H1 (cell line): Measurements from ENCODE around the gene GAMT. TPM values are rescaled to one million over a fixed set of nuclear protein-coding genes. Genes with fewer than 3 reads are reported as not detected.

Source experiments
- CTCF ChIA-PET: fragments of 300-600 bp; sonication (Branson Sonifier 250); formaldehyde crosslinking; loops from one replicate; lab custom pipeline; 2021; ENCODE audit not compliant: partially characterized antibody; lab: Charles Lee
- POLR2A ChIA-PET: fragments of 300-600 bp; sonication (Branson Sonifier 250); formaldehyde crosslinking; loops from one replicate; lab custom pipeline; 2021; ENCODE audit warnings: inconsistent platforms; ENCODE audit not compliant: partially characterized antibody; lab: Charles Lee
- DNase-seq, 2 experiments: peaks; one replicate each; pipeline versions ENCODE4 v3.0.0 to v3.0.0-alpha.2; 2010 to 2022; ENCODE audit warnings: low spot score in 2 of 2, low read depth in 1 of 2, mixed read lengths in 1 of 2
- FAIRE-seq: peaks from 2 replicates; lab custom pipeline; 2011; peaks lifted over from hg19 to GRCh38; lab: Jason Lieb, UNC
- H2AFZ ChIP-seq: 2 replicates; pipeline ENCODE4 v1.8.1; 2012; ENCODE audit warnings: low read length, inconsistent platforms
- H2AK5ac ChIP-seq: 2 replicates; pipeline ENCODE4 v1.6.1; 2013; ENCODE audit warnings: low read depth, low read length
- H2BK120ac ChIP-seq: replicated peaks from 2 replicates; pipeline ENCODE3; 2013; ENCODE audit warnings: low read depth, low read length, inconsistent platforms
- H2BK12ac ChIP-seq: 2 replicates; pipeline ENCODE4 v1.6.1; 2013; ENCODE audit warnings: low read depth, low read length
- H2BK15ac ChIP-seq: 2 replicates; pipeline ENCODE4 v1.6.1; 2013; ENCODE audit warnings: low read length
- H2BK20ac ChIP-seq: 2 replicates; pipeline ENCODE4 v1.6.1; 2013; ENCODE audit warnings: low read length
- H2BK5ac ChIP-seq: 2 replicates; pipeline ENCODE4 v1.6.1; 2013; ENCODE audit warnings: low read depth, low read length
- H3K14ac ChIP-seq: 2 replicates; pipeline ENCODE4 v1.6.1; 2013; ENCODE audit warnings: inconsistent platforms; ENCODE audit not compliant: insufficient read length
- H3K18ac ChIP-seq: 2 replicates; pipeline ENCODE4 v1.6.1; 2013; ENCODE audit warnings: low read length; ENCODE audit errors: extremely low read depth
- H3K23ac ChIP-seq: 2 replicates; pipeline ENCODE4 v1.6.1; 2013; ENCODE audit warnings: inconsistent platforms; ENCODE audit not compliant: insufficient read length
- H3K23me2 ChIP-seq: 2 replicates; pipeline ENCODE4 v1.6.1; 2013; ENCODE audit warnings: low read depth, low read length
- H3K27ac ChIP-seq: 2 replicates; pipeline ENCODE4 v1.6.1; 2011; ENCODE audit warnings: low read depth, low read length, inconsistent platforms
- H3K27me3 ChIP-seq, 4 experiments: replicated peaks in 1 of 4; 1 replicate in 1 of 4; 2 replicates in 3 of 4; pipeline versions ENCODE4 v1.6.1 to v1.8.1; 2011 to 2013; ENCODE audit warnings: low read length in 3 of 4, mild to moderate bottlenecking in 3 of 4, inconsistent platforms in 2 of 4, mixed read lengths in 2 of 4, moderate library complexity in 1 of 4; ENCODE audit not compliant: control insufficient read depth in 3 of 4, insufficient read depth in 3 of 4; ENCODE audit errors: extremely low read depth in 1 of 4
- H3K36me3 ChIP-seq, 4 experiments: 2 replicates each; pipeline versions ENCODE4 v1.6.1 to v1.8.1; 2011 to 2013; ENCODE audit warnings: mild to moderate bottlenecking in 4 of 4, low read length in 3 of 4, moderate library complexity in 2 of 4, control low read depth in 1 of 4, inconsistent platforms in 1 of 4; ENCODE audit not compliant: insufficient read depth in 4 of 4, control insufficient read depth in 2 of 4
- H3K4ac ChIP-seq: replicated peaks from 2 replicates; pipeline ENCODE3; 2013; ENCODE audit warnings: low read length, low read depth, mixed read lengths, inconsistent platforms; ENCODE audit not compliant: insufficient read length
- H3K4me1 ChIP-seq, 4 experiments: replicated peaks in 1 of 4; 1 replicate in 1 of 4; 2 replicates in 3 of 4; pipeline versions ENCODE4 v1.6.1 to v1.8.1; 2011 to 2013; ENCODE audit warnings: low read length in 3 of 4, inconsistent platforms in 2 of 4, mixed read lengths in 1 of 4; ENCODE audit not compliant: insufficient read depth in 4 of 4, control insufficient read depth in 3 of 4
- H3K4me2 ChIP-seq, 2 experiments: 2 replicates each; pipeline versions ENCODE4 v1.6.1 to v1.8.1; 2011 to 2013; ENCODE audit warnings: low read depth in 2 of 2, low read length in 2 of 2, control low read depth in 1 of 2, inconsistent platforms in 1 of 2, mild to moderate bottlenecking in 1 of 2; ENCODE audit not compliant: insufficient read depth in 1 of 2
- H3K4me3 ChIP-seq, 4 experiments: fragments of 200-600, 300-600 bp in 1 of 4; sonication (generic), shearing (Covaris generic), sonication (Bioruptor Twin) in 1 of 4; 2 replicates each; pipeline versions ENCODE4 v1.5.1 to v1.8.1; 2011 to 2016; ENCODE audit warnings: low read length in 4 of 4, low read depth in 3 of 4, control low read depth in 2 of 4, inconsistent platforms in 2 of 4, mild to moderate bottlenecking in 2 of 4, mixed read lengths in 1 of 4, moderate library complexity in 1 of 4; ENCODE audit not compliant: insufficient read depth in 2 of 4; ENCODE audit errors: extremely low read depth in 1 of 4
- H3K56ac ChIP-seq: replicated peaks from 2 replicates; pipeline ENCODE3; 2013; ENCODE audit warnings: low read depth, mild to moderate bottlenecking, mixed read lengths, low read length, inconsistent platforms; ENCODE audit not compliant: insufficient read length
- H3K79me1 ChIP-seq: 2 replicates; pipeline ENCODE4 v1.6.1; 2013; ENCODE audit warnings: low read depth, low read length, control low read depth
- H3K79me2 ChIP-seq, 2 experiments: 2 replicates each; pipeline versions ENCODE4 v1.6.1 to v1.8.1; 2012 to 2013; ENCODE audit warnings: low read length in 2 of 2, mild to moderate bottlenecking in 2 of 2, inconsistent platforms in 1 of 2; ENCODE audit not compliant: insufficient read depth in 2 of 2, control insufficient read depth in 1 of 2
- H3K9ac ChIP-seq, 4 experiments: replicated peaks in 1 of 4; 1 replicate in 1 of 4; 2 replicates in 3 of 4; pipeline versions ENCODE4 v1.6.1 to v1.8.1; 2011 to 2013; ENCODE audit warnings: low read depth in 3 of 4, low read length in 3 of 4, control low read depth in 2 of 4, mild to moderate bottlenecking in 2 of 4, moderate library complexity in 2 of 4, inconsistent platforms in 1 of 4; ENCODE audit errors: extremely low read depth in 1 of 4
- H3K9me3 ChIP-seq, 2 experiments: 2 replicates each; pipeline versions ENCODE4 v1.6.1 to v1.8.1; 2012 to 2013; ENCODE audit warnings: mild to moderate bottlenecking in 2 of 2, moderate library complexity in 2 of 2, control low read depth in 1 of 2, inconsistent platforms in 1 of 2, low read depth in 1 of 2, low read length in 1 of 2, mixed read lengths in 1 of 2; ENCODE audit not compliant: insufficient read depth in 2 of 2
- H4K20me1 ChIP-seq, 2 experiments: replicated peaks in 1 of 2; 2 replicates each; pipeline versions ENCODE3 to v1.8.1; 2011 to 2013; ENCODE audit warnings: inconsistent platforms in 2 of 2, low read length in 2 of 2, mild to moderate bottlenecking in 1 of 2; ENCODE audit not compliant: insufficient read depth in 2 of 2, control insufficient read depth in 1 of 2
- H4K5ac ChIP-seq: 2 replicates; pipeline ENCODE4 v1.6.1; 2013; ENCODE audit warnings: low read length, low read depth, mixed read lengths, inconsistent platforms; ENCODE audit not compliant: insufficient read length
- H4K8ac ChIP-seq: 2 replicates; pipeline ENCODE4 v1.8.0; 2013; ENCODE audit warnings: mild to moderate bottlenecking, moderate library complexity, low read length, inconsistent platforms; ENCODE audit not compliant: insufficient read depth; ENCODE audit errors: extremely low read depth
- H4K91ac ChIP-seq: replicated peaks from 2 replicates; pipeline ENCODE3; 2013; ENCODE audit warnings: low read length, mixed read lengths, inconsistent platforms; ENCODE audit not compliant: insufficient read length
- ASH2L ChIP-seq: fragments of 200-600, 300-600 bp; sonication (generic); IDR thresholded peaks from one replicate; pipeline ENCODE4 v1.7.1; 2017; ENCODE audit warnings: low read length
- BCL11A ChIP-seq, 2 experiments: IDR thresholded peaks; one replicate each; pipeline ENCODE4 v1.6.1; 2011; ENCODE audit warnings: low read depth in 2 of 2, low read length in 2 of 2, mild to moderate bottlenecking in 2 of 2
- BRCA1 ChIP-seq: IDR thresholded peaks from 2 replicates; pipeline ENCODE4 v1.6.1; 2012; ENCODE audit warnings: low read depth, low read length, improper control_type of control experiment
- CBX8 ChIP-seq: fragments of 300-800, 300-1000 bp; sonication (generic); IDR thresholded peaks from 2 replicates; pipeline ENCODE4 v1.7.1; 2016; ENCODE audit warnings: low read depth, low read length, borderline replicate concordance
- CHD2 ChIP-seq: IDR thresholded peaks from 2 replicates; pipeline ENCODE4 v1.6.1; 2012; ENCODE audit warnings: low read length, improper control_type of control experiment
- CREB1 ChIP-seq: IDR thresholded peaks from 2 replicates; pipeline ENCODE4 v1.6.1; 2012; ENCODE audit warnings: inconsistent platforms
- GABPA ChIP-seq: IDR thresholded peaks from 2 replicates; pipeline ENCODE4 v1.6.1; 2011; ENCODE audit warnings: mild to moderate bottlenecking, low read length, moderate library complexity, borderline replicate concordance; ENCODE audit not compliant: insufficient read depth
- GTF2F1 ChIP-seq: IDR thresholded peaks from 2 replicates; pipeline ENCODE4 v1.6.1; 2012; ENCODE audit warnings: low read depth, low read length, improper control_type of control experiment, borderline replicate concordance
- HDAC2 ChIP-seq, 2 experiments: fragments of 300-600 bp in 1 of 2; sonication (generic) in 1 of 2; IDR thresholded peaks; 2 replicates each; pipeline ENCODE4 v1.6.1; 2011 to 2012; ENCODE audit warnings: low read depth in 2 of 2, low read length in 2 of 2, mild to moderate bottlenecking in 2 of 2, moderate library complexity in 2 of 2, borderline replicate concordance in 1 of 2, inconsistent platforms in 1 of 2
- HDAC6 ChIP-seq: IDR thresholded peaks from one replicate; pipeline ENCODE4 v1.7.1; 2012; ENCODE audit warnings: low read depth, mild to moderate bottlenecking, inconsistent platforms, low read length, moderate library complexity
- JUN ChIP-seq: IDR thresholded peaks from 2 replicates; pipeline ENCODE4 v1.6.1; 2011; ENCODE audit warnings: low read depth, mild to moderate bottlenecking, improper control_type of control experiment, low read length
- KDM1A ChIP-seq: fragments of 200-600, 300-600 bp; sonication (generic); IDR thresholded peaks from 2 replicates; pipeline ENCODE4 v1.7.1; 2016; ENCODE audit warnings: mild to moderate bottlenecking, low read length, borderline replicate concordance
- POLR2A ChIP-seq, 2 experiments: IDR thresholded peaks; 1 replicate in 1 of 2; 2 replicates in 1 of 2; pipeline ENCODE4 v1.6.1; 2011; ENCODE audit warnings: low read depth in 2 of 2, low read length in 2 of 2, mild to moderate bottlenecking in 2 of 2; ENCODE audit errors: control extremely low read depth in 1 of 2
- SP4 ChIP-seq: IDR thresholded peaks from 2 replicates; pipeline ENCODE4 v1.6.1; 2012; ENCODE audit warnings: low read length, inconsistent platforms
- SRF ChIP-seq: IDR thresholded peaks from 2 replicates; pipeline ENCODE4 v1.6.1; 2011; ENCODE audit warnings: mild to moderate bottlenecking, low read depth, low read length, moderate library complexity
- TBP ChIP-seq: IDR thresholded peaks from 2 replicates; pipeline ENCODE4 v1.6.1; 2011; ENCODE audit warnings: low read depth, low read length, improper control_type of control experiment
- TEAD4 ChIP-seq: IDR thresholded peaks from 2 replicates; pipeline ENCODE4 v1.6.1; 2012; ENCODE audit warnings: low read depth, low read length, inconsistent platforms, mixed read lengths
- WGBS, 2 experiments: shearing (Covaris generic) in 1 of 2; methylation state at CpG; one replicate each; pipeline versions ENCODE4 v1.1.6 to v1.1.7; 2013 to 2015; ENCODE audit warnings: low lambda C conversion rate in 2 of 2, mixed read lengths in 2 of 2, inconsistent platforms in 1 of 2, low coverage in 1 of 2, missing lambda C conversion rate in 1 of 2; ENCODE audit not compliant: insufficient replicate concordance in 2 of 2, insufficient coverage in 1 of 2, insufficient read length in 1 of 2; ENCODE audit errors: extremely low coverage in 1 of 2, missing lambda C conversion rate in 1 of 2; 5-methylcytosine and 5-hydroxymethylcytosine counted together
- polyA plus RNA-seq, 7 experiments: library from polyadenylated mRNA; depleted of rRNA in 3 of 7; stranded (reverse) in 5 of 7; unstranded in 2 of 7; fragments of >200 nt in 5 of 7; fragments of 200-250 nt in 2 of 7; gene quantifications; 1 replicate in 5 of 7; 2 replicates in 1 of 7; 4 replicates in 1 of 7; pipeline versions ENCODE4 v1.2.1 to v1.2.3, GENCODE V29; 2011 to 2013; ENCODE audit warnings: missing spikeins in 2 of 7, mixed read lengths in 2 of 7
- total RNA-seq: library from RNA; stranded (reverse); fragmentation: NEBNext Ultra II Directional; extraction: Animal tissue kit (Norgen Biotek cat#: 25700); gene quantifications from 2 replicates; pipeline ENCODE4 v1.2.1, GENCODE V29; 2021

GAMT gene
- total and polyA plus RNA-seq, 2 of the 8 experiments (the other 6 are each of a cell fraction or from before 2014, with no cell fraction given): 17.2 to 35.6 TPM

DNA sequence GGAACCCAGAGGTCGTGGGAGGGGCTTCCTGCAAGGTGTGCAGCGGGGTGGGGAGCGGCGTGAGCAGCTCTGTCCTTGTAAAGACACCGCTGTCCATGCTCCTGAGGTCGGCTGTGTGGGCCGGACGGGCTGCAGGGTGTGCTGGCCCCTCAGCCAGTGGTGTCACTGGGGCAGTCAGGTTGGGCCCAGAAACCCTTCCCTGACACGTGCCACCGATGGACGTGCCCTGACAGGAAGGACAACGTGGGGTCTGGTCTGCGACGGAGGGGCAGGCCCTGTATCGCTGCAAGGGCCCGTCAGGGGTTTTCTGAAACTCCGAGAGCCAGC is 32.7 kb upstream of the GAMT start:
- Histone ChIP-seq H3K4me2 (no peak overlapping the region), H2BK120ac (no peak overlapping the region), H3K23ac (no peak overlapping the region), H3K9me3 (no peaks in the 10 kb centered on the region), H3K18ac (no peak overlapping the region), H2AK5ac (no peak overlapping the region), H3K79me2 (peaks cover under 1 to 7% of the 10 kb centered on the region in 2 experiments; a peak in 3 of 4 replicates), H4K8ac (no peak overlapping the region), H3K9ac (no peak overlapping the region; a peak in 1 of 7 replicates), H2BK5ac (no peak overlapping the region), H4K20me1 (peaks cover 13 to 23% of the 10 kb centered on the region in 2 experiments), H2AFZ (no peak overlapping the region), H3K4me1 (no peaks in the 10 kb centered on the region), H3K4me3 (no peak overlapping the region), H2BK12ac (no peak overlapping the region), H4K91ac (no peak overlapping the region), H3K79me1 (0 out of 2 replicates have a peak, but pooled peaks cover 2% of the 10 kb centered on the region), H3K27ac (no peak overlapping the region; the same call in 1 of the 2 replicates), H3K36me3 (peaks cover 23 to 49% (median 41%) of the 10 kb centered on the region in 4 experiments; a peak in 7 of 8 replicates), H3K56ac (no peak overlapping the region), H3K23me2 (no peaks in the 10 kb centered on the region), H3K14ac (no peak overlapping the region), H3K4ac (no peak overlapping the region), H2BK15ac (no peak overlapping the region), H3K27me3 (no peaks in the 10 kb centered on the region), H2BK20ac (no peak overlapping the region), H4K5ac (no peak overlapping the region)
- TF ChIP-seq HDAC2 (IDR thresholded peaks at IDR 0.05; ENCODE audit: borderline replicate concordance in 1 of 2, low read depth in 2 of 2, low read length in 2 of 2) (no peak), SRF (no peak), KDM1A (no peak), CHD2 (no peak), TBP (no peak), POLR2A (IDR thresholded peaks at IDR 0.05; ENCODE audit: control extremely low read depth in 1 of 2, low read depth in 2 of 2, low read length in 2 of 2) (no peak), HDAC6 (no peak), BCL11A (IDR thresholded peaks at IDR 0.05; ENCODE audit: low read depth in 2 of 2, low read length in 2 of 2) (no peak), JUN (no peak), BRCA1 (no peak), SP4 (no peak), ASH2L (no peak), CBX8 (no peak), GTF2F1 (no peak), TEAD4 (no peak), CREB1 (no peak), GABPA (no peak)
- 92% methylated on average over 17 of the region's 17 CpGs; no CpG with 5 or more reads in 1 of the 2 experiments for WGBS, 2 experiments
- FAIRE-seq (no peak), DNase-seq (no peak)
- ChIA-PET CTCF (no interaction called here), POLR2A (interaction anchor here (2.7 kb wide), 1 partner anchor 12 kb away, joined by 12 read pairs; no protein-coding TSS in a partner anchor)
